ENCODE measurements around the gene ADORA2A. TPM values are rescaled to one million over a fixed set of nuclear protein-coding genes. Genes with fewer than 3 reads are reported as not detected.

Gene ADORA2A
- total RNA-seq, 1 experiment from 2014 or later = 3.5 TPM

GRCh38 chr22:24457894-24458420 lies 30.6 kb downstream of the ADORA2A start:
- H3K4me3 Mint-ChIP-seq = no peak overlapping the region
- no peak overlapping the region for H3T11ph ChIP-seq (ENCODE audit: low read length)
- H2BK20ac ChIP-seq (ENCODE audit: low read depth, low read length, poor library complexity, severe bottlenecking) = no peak overlapping the region
- no peak overlapping the region for H2BK120ac ChIP-seq (ENCODE audit: low read depth, low read length, poor library complexity, severe bottlenecking)
- H3K56ac ChIP-seq (ENCODE audit: insufficient read length, low read depth, low read length) = no peak overlapping the region
- H3K79me2 ChIP-seq (ENCODE audit: insufficient read depth, low read length) = no peaks in the 10 kb centered on the region
- H3K9me3 ChIP-seq (ENCODE audit: control insufficient read depth, low read depth, low read length) = no peaks in the 10 kb centered on the region
- H3K79me1 ChIP-seq (ENCODE audit: insufficient read depth, low read depth, low read length, poor library complexity, severe bottlenecking) = no peaks in the 10 kb centered on the region
- no peak overlapping the region for H2BK5ac ChIP-seq (ENCODE audit: insufficient read length, low read length)
- H3K27ac ChIP-seq (ENCODE audit: insufficient read length, low read depth, low read length) = no peak overlapping the region
- no peak overlapping the region for H2BK12ac ChIP-seq (ENCODE audit: insufficient read length, low read depth, low read length)
- no peak overlapping the region for H4K8ac ChIP-seq (replicated peaks; ENCODE audit: insufficient read length, low read depth, low read length)
- no peak overlapping the region for H3K4me2 ChIP-seq (ENCODE audit: insufficient read depth, insufficient read length, low read length)
- TF ChIP-seq CTCF (conservative IDR thresholded peaks at IDR 0.05) = no peak
- no peaks in the 10 kb centered on the region for H3K36me3 Mint-ChIP-seq (ENCODE audit: insufficient read depth in 1 of 3, low read depth in 3 of 3)
- no peaks in the 10 kb centered on the region for H4K20me1 ChIP-seq (ENCODE audit: control insufficient read depth, insufficient read depth, insufficient read length)
- H2BK15ac ChIP-seq (ENCODE audit: low read depth, low read length) = no peak overlapping the region
- H3K23ac ChIP-seq (ENCODE audit: insufficient read length, low read depth, low read length) = no peak overlapping the region
- no peak overlapping the region for H4K91ac ChIP-seq (ENCODE audit: insufficient read length, low read depth, low read length)
- H2AK5ac ChIP-seq (ENCODE audit: insufficient read length, low read length) = no peak overlapping the region
- no peak overlapping the region for H3K27ac Mint-ChIP-seq
- H3K4me1 Mint-ChIP-seq = peaks cover 10 to 11% of the 10 kb centered on the region in 2 experiments
- no peaks in the 10 kb centered on the region for H3K23me2 ChIP-seq (ENCODE audit: insufficient read length, low read depth, low read length, poor library complexity, severe bottlenecking)
- H3K14ac ChIP-seq (ENCODE audit: insufficient read depth, low read length) = no peak overlapping the region
- H4K5ac ChIP-seq (ENCODE audit: insufficient read length, low read depth, low read length) = no peak overlapping the region
- H3K18ac ChIP-seq (ENCODE audit: insufficient read length, low read depth, low read length) = no peak overlapping the region
- no peaks in the 10 kb centered on the region for H3K27me3 ChIP-seq (ENCODE audit: insufficient read depth, low read length)
- peaks cover 4% of the 10 kb centered on the region; the same call in 1 of the 2 replicates for H3K4me1 ChIP-seq (ENCODE audit: insufficient read depth, low read length)
- no peak overlapping the region for H2AFZ ChIP-seq (ENCODE audit: low read length)
- H3K9me3 Mint-ChIP-seq = no peaks in the 10 kb centered on the region
- no peak for DNase-seq
- H3K27me3 Mint-ChIP-seq (ENCODE audit: low read depth) = peaks cover 6% of the 10 kb centered on the region; the same call in 1 of the 2 replicates
- no CpG with 5 or more reads among the region's 3 CpGs for WGBS (ENCODE audit: extremely low coverage, insufficient read length, low lambda C conversion rate)
- H3K4ac ChIP-seq (ENCODE audit: low read depth, low read length) = no peak overlapping the region
- H3K9ac ChIP-seq (ENCODE audit: extremely low read depth, insufficient read length, low read length) = no peak overlapping the region

Data from H9 (cell line).